NCI-H1048 (cell line): Measurements from ENCODE around the gene MBLAC2.

Experiments
- DNase-seq: peaks from one replicate; lab custom pipeline; 2025; lab: John Stamatoyannopoulos, UW

The MBLAC2 gene

DNA sequence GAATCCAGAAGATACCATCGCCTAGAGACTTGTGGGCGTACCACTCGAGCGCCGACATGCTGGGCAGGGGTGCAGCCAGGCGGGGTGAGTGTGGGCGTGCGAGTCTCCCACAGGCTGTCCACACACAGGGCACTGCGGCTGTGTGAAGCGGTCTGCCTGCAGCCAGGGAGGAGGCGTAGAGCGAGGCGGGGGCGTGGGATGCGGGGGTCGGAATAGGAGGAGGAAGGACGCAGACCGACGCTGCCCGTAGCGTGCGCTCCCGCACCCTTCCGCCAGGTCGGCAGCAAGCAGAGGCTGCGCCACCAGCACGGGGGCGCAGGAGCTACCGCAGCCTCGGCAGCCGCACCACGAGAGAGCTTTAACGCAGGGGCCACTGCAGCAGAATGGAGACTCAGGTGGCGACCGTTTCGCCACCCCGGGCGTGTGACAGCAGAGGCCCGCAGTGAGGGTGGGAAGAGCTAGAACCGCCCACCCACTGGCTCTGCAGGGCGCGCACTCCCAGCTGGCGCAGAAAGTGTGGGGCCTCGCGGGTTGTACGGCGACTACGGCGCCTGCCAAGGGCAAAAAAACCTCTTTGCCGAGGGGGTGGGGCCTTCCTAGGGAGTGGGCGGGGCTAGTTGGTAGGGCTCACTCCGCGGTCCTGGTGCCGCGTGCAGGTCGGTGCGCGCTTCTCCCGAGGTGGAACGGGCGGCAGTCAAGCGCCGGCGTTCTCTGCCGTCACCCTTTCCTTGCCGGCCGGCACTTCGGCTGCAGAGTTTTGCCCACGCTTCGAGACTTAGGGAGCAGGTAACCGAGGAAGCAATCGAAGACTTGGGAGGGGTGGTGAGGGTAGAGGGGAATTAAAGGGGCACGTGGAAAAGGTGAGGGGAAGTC is at the start of gene MBLAC2, which contains the start of gene POLR3G:
MBLAC2 (minus strand) TSS at position 537 of the 873 bp plus-strand sequence; CDS start at position 58, 479 bp downstream.
POLR3G (plus strand) TSS at position 630 of the 873 bp plus-strand sequence. CDS start 10,704 bp downstream, outside the sequence.
- peak; percentile 77 for DNase-seq

DNA sequence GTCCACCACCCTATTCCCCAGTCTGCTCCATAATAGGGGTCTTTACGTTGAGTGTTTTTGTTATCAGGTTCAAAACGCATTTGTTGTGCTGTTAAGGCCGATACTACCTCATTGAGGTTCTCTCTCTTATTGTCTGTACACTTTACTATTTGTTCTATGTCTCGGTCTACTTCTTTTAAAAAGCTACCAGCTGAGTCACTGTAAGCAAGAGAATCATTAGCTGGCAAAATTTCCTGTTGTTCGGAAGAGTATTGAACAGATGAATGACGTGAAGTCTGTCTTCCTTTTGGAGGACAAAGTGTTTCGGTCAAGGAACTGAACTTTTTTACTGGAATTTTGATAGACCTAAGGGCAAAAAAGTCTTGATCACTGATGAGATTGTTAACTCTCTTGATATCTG is 44.5 kb upstream of the MBLAC2 start:
- no peak for DNase-seq

DNA sequence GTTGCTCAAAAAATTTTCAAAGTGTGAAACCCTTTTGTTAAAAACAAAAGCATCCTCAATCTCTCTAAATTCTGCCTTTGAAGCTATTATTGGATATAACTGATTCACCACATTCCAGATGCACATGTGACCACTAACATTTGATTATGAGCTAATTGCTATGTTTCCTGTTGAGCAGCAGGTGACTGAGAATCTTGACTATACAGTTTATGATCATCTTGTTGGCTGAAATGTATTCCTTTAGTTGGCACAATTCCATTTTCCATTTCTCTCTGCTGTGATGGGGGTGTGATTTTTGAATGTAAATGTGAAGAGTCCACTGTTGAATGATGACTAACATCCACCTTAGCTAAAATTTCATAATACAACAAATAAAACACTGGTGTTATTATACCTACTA is 44.1 kb upstream of the MBLAC2 start:
- no peak for DNase-seq

DNA sequence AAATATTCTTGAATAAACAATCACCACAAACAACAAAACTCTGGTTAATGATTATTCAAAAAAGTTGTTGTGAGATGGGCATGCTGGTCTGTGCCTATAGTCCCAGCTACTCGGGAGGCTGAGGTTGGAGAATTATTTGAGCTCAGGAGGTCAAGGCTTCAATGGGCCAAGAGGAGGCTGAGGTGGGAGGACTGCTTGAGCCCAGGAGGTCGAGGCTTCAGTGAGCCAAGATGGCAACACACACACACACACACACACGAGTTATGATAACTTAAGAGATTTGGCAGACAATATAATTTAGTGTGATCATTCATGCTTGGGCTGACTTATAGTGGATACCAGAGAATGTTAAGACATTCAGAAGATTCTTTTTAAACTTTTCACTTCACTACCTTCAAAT is 39.9 kb upstream of the MBLAC2 start:
- DNase-seq, result no peak

DNA sequence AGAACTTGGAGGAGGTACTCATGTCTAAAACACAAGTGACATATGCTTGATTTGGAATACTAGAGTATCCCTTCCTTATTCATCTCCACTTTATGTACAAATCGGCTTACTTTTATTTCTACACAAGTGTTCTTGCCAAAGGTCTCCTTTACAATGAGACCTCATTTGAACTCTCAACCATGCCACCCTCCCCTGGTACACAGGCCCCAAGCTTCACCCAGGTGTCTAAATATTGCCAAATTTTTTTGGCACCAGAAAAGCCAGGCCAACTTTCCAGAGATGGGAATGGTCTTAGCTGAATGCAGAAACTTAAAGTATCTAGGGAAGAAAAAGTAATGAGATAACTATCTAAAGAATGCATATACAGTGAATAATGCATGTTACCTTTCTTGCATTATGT is 35.9 kb upstream of the MBLAC2 start:
- no peak for DNase-seq

DNA sequence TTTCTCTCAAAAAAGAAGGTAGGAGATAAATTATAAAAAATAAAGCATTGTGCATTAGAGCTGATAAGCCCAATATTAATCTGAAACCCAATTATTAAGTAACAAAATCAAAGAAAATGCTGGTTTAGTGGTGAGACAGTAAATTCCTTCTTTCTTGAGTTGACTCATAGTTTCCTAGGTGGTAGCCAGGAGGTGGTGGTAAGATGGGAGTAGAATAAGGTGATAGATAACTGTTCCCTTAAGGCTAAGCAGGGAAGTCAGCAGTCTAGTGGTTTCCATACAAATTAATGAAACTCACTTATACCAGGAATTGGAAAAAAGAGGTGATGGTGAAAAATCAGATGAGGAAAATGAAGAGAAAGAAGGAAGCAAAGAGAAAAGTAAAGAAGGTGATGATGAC is 31.6 kb upstream of the MBLAC2 start:
- no peak for DNase-seq

DNA sequence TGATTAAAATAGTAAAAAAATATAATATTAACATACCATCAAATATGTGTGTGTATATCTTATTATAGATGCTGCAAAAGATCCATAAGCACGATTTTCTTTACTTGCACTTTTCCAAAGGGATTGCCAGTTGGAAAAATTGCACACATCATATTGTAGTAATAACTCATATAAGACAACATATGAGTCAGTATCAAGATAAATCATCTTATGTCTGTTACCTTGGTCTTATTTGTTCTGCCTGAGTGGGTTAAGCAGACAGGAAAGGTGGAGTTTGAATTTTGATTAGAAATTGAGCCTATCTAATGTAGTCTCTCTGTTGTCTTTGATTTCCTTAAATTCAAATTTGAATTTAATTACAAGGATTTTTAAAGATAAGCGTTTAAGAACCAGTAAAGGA is 30.2 kb upstream of the MBLAC2 start:
- no peak for DNase-seq

DNA sequence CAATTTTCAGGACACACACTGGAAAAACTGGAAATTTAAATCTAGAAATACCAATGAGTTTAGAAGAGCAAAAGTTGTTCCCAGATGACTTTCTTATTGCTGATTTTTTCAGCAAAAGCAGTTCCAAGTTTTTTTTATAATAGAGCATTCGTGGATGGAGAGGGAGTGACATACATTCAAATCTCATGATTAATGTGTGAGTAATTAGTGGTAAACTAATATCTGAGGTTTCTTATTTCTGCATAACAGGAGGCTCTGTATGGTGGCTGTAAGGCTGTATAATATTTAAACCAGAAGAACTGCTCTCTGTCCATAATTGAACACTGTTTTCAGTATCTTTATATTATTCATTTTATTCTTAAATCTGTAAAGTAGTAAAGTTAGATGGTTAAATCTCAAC is 29.0 kb upstream of the MBLAC2 start:
- DNase-seq, result no peak

DNA sequence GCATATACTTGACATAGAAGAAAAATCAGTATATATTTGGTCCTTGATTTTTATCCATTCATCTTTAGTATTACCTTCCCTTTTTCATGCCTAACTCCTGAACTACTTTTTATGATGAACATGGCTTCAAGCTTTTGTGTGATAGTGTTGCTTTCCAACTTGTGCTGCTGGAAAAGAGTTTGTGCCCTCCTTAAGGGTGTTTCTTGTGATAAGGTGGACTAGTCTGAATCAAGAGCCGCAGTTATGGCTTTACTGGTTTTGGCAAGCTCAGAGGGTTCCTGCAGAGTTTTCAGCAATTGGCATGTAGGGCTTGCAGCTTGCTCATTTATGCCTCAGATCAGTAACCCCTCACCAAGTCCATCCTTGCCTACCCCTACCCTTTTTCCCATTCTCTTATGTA is 20.6 kb upstream of the MBLAC2 start:
- no peak for DNase-seq

DNA sequence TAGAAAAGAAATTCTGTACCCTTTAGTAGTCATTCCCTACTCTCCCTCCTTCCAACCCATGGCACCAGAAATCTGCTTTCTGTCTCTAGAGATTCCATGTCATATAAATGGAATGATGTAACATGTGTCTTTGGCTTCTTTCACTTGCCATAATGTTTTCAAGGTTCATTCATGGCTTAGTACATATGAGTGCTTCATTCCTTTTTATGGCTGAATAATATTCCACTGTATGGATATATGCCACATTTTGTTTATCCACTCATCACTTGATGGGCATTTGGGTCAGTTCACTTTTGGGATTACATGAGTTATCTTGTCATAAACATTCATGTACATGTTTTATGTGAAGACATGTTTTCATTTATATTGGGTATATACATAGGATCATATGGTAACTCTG is 19.5 kb upstream of the MBLAC2 start:
- DNase-seq, result no peak

DNA sequence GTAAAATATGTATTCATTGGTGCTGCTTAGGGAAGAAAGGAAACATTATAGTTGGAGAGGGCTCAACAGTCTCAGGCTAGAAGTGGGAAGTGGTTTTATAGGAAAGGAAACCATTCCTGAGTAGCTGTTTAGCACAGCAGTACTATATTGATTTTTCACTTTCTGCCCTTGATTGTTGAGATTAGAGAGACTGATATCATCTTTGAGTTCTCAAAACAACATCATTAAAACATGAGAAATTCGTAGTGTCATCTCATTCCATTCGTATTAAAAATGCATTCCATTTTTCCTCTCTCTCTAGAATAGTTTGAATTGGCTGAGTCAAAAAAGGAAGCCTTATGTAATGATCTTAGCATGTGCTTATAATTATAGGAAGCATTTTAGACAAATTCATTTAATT is 14.2 kb upstream of the MBLAC2 start:
- DNase-seq, result no peak

DNA sequence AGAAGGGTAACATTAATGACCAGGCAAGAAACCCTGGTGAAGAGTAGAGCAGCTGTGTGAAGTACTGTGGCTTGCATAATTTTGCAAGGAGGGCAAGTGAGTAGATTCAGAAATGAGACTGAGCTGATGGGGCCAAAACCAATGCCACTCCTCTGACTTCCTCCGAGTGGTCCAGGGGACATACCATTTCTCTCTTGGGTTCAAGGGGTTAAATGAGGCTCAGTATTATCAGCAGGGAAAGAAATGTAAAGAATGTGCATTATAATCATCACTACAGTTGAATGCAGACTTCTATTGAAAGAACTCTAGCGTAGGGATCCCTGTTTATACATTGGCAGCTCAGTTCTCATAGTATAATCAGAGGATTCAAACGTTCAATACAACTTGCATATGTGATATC is 10.0 kb upstream of the MBLAC2 start:
- no peak for DNase-seq

DNA sequence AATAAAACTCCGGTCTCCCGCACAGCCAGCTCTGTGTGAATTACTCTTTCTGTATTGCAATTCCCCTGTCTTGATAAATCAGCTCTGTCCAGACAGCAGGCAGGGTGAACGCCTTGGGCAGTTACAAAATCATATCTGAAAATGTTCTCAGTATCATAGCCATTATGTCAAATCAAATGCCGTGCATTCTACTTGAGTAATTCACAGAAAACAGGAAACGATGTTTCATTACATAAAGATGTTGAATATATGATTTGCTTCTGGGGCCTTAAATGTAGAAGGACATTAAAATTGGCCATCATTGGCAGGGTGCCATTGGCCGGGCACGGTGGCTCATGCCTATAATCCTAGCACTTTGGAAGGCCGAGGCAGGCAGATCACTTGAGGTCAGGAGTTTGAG is 8.6 kb upstream of the MBLAC2 start:
- DNase-seq, result no peak

DNA sequence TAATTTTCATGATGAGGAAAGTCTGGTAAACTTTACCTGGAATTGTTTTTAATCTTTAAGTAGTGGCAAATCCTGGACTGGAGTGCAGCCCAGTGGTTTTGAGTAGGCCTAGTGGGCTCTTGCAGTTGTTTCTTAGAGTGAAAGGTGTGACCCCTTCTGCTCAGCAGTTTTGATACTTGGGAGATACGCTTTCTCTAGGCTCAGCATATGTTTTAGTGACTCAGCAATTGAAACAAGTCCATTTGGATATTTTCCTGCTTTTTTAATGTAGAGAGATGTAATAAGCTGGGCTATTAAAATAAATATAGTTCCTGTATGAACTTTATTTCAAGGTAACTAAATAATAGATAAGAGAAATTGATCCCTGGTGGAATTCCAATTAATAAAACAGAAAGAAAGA is 6.1 kb upstream of the MBLAC2 start:
- no peak for DNase-seq

DNA sequence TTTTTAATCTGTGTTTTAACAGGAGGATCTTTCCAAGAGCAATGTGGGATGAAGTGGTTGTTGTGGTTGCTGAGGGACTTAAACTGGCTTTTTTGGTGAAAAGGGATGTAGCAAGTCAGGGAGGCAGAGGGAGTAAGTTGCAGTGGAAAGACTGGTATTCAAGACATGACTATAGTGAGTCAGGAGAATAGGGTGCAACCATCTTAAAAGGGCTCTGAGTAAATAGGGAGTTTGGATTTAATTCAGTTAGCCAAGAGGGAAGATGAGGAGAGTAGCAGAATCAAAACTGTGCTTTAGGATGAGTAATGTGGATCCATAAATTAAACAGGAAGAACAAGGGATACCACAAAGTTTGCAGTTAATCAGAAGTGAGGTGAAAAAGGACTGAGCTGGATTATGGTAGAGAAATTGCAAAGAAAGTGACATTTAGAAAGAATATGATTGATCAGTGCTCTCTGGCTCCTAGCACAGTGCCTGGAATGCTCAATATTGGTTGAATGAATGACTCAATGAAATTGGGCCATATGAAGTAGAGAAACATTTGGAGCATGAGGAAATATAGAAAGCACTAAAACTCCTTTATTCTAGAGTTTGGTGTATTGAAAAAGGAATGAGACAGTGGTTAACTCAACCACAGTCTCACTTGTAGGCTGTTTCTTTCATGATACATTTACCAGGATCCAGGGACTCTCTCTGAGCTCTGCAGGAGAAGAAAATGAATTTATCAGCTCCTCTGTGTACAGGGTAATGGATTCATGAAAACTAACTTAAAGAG is 5.2 kb upstream of the MBLAC2 start:
- no peak for DNase-seq

DNA sequence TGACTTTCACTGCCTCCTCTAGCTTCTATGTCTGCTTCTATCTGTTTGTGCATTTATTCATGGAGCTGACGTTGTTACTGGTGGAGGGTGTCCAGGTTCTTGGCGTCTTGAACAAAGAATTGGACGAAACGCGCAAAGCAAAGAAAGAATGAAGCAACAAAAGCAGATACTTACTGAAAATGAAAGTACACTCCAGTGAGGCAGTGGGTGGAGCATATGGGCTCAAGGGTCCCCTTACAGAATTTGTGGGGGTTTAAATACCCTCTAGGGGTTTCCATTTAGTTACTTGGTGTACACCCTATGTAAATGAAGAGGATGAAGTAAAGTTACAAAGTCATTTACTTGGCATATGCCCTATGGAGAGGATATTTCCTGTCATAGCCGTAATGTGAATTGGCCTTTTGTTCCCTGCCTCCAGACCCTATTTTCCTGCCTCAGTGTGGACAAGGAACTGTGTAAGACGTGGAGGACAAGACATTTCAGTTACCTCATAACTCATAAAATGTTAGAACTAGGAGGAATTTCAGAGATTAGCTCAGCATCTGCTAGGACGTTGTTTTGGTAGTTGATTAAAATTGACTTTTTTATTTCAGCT is 3.1 kb upstream of the MBLAC2 start:
- no peak for DNase-seq

DNA sequence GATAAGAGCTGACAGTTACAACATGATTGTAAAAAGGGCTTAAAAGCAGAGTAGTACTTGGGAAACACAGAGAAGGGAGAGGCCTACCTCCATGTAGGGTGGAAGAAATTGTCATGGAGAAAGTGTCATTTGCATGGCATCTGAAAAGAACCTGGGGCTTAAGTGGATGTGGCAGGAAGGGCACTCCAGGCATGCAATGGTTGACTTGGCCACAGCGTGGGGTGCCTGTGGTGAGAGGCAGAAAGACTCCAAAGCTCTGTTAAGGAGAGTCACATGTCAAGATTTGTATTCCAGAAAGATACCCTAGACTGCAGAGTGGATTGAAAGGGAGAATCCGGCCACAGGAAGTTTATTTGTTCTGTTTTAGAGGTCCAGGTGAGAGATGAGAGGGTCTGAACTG is 2.5 kb upstream of the MBLAC2 start:
- no peak for DNase-seq

DNA sequence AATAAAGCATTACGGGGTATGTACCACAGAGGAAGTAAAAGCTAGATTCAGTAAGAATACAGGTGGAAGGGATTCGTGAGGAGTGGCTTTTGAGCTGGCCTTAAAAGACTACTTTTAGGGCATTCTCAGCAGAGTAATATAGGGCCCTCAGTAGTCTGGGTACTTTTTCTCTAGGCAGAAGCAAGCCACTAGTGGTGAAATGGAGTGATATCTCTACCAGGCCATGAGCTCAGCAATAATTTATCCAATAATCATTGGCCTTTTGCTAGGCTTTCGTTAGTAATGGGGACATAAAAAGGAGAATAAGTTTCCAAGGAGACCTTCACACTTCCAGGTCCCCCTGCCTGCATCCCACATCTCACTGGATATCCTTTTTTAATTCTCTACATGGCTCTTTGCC is 1.8 kb upstream of the MBLAC2 start:
- no peak for DNase-seq

DNA sequence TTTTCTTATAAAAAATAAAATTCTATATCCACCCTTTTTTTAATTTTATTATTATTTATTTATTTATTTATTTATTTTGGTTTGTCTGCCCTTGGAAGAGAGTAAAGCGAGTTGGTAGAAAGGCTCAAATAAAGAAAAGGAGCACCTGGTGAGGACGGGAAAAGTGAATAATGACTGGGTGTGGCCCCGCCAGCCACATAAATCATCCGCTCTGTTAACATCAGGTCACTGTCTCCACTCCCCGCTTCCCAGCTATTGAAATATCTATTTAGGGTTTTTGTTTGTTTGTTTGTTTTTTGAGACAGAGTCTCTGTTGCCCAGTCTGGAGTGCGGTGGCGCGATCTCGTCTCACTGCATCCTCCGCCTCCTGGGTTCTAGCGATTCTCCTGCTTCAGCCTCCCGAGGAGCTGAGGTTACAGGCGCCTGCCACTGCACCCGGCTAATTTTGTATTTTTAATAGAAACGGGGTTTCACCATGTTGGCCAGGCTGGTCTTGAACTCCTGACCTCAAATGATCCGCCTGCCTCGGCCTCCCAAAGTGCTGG is 937 bp upstream of the MBLAC2 start:
- DNase-seq, result no peak

DNA sequence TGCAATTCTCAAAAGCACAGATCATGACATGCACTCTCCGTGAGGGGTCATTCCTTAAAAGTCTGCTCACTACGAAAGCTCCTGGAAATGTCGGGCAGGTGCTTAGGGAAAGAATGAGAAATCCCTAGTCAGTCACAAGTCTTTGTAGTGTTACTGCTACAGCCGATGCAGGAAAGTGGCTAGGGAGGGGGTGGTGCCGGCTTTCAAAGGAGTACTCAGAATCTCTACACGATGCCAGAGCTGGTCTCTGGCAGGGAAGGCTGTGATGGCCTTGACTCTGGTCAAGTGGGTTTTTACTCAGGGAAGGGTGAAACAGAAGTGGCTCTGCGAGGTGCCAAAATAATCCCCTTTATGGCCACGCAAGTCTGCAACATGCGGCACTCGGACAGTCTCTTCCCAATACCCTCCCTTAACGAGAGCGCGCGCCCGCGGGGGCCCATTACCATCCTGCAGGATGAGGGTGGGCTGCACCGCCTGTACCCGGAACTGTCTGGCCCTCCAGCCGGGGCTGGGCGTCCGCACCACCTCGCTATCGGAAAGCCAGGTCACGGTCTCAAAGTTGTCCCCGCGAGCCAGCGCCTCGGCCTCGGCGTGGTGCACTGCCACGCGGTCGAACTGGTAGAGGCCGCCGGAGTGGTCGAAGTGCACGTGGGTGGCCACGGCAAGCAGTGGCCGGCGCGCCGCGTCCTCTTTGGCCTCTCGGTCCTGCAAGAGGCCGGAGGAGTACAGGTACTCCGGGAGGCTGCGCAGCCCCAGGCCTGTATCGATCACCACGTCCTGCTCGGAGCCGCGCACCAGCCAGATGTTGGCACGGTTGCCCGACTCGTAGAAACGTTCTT is 956 bp downstream of the MBLAC2 start:
- DNase-seq, result no peak

DNA sequence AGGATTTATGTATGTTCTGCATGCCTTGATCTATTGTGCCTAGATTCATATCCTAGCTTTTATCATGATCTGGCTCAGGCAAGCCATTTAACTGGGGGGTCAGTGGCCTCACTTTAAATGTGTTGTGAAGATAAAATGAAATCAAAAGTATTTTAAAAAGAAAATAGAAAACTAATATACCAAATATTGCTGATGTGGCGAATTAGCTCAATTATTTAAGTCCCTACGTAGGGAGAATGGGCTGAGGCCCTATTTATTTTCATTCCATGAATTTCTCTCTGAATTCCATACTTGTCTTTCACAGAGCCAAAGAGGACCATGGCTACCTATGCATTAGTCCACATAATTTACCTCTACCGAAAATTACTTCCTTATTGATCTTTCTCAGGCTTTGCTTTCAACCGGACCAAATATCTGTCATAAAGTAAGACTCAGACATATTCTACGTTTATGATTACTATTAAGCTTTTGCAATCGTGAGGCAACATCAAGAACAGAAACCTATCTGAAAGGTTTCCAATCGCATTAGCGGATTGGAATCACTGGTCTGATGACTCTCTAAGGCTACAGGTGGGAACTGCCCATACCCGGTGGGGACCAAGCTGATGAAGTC is 1.7 kb downstream of the MBLAC2 start:
- DNase-seq, result no peak
